ENCODE measurements around the gene ACSS1.
A peak's percentile ranks its signal among the peaks of the same experiment; 100 is the strongest.

The ACSS1 gene

DNA sequence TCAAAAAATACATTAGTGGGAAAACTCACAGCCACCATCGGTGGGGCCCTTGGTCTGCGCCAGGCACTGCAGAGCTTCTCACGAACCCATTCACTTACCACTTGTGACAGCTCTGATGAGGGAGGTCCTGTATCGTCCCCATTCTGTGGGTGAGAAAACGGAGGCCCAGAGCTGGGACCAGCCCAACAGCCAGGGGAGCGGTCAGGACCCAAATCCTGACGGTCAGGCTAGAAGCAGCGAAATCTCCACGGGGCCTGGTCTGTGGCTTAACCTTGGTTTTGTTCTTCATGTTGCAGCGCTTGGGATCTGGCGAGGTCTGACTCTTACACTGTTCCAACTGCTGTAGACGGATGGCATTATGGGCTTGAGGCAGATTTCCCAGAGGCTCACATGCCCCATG, 31.7 kb upstream of the ACSS1 start:
- DNase-seq (ENCODE audit: low spot score): no peak
- TF ChIP-seq, protein P1, sequence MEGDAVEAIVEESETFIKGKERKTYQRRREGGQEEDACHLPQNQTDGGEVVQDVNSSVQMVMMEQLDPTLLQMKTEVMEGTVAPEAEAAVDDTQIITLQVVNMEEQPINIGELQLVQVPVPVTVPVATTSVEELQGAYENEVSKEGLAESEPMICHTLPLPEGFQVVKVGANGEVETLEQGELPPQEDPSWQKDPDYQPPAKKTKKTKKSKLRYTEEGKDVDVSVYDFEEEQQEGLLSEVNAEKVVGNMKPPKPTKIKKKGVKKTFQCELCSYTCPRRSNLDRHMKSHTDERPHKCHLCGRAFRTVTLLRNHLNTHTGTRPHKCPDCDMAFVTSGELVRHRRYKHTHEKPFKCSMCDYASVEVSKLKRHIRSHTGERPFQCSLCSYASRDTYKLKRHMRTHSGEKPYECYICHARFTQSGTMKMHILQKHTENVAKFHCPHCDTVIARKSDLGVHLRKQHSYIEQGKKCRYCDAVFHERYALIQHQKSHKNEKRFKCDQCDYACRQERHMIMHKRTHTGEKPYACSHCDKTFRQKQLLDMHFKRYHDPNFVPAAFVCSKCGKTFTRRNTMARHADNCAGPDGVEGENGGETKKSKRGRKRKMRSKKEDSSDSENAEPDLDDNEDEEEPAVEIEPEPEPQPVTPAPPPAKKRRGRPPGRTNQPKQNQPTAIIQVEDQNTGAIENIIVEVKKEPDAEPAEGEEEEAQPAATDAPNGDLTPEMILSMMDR (IDR thresholded peaks at IDR 0.05; ENCODE audit: extremely low read depth, missing control alignments): no peak

DNA sequence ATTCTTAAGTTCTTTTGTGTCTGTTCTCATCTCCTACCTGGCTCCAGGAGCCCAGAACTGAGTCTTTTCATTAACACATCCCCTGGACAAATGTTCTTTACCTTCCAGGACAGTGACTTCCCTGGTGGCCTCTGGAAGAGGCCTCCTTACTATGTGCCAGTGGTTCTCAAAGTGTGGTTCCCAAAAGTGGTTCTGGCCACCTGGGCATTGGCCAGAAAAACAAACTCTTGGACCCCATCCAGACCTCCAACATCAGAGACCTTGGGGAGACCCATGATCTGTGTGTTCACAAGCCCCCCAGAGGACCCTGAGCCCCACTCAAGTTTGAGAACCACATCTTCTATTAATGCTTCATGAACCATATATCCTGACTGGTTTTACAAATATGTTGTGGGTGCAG, 31.2 kb upstream of the ACSS1 start:
- TF ChIP-seq, protein P1 (IDR thresholded peaks at IDR 0.05; ENCODE audit: extremely low read depth, missing control alignments): no peak
- no peak for DNase-seq (ENCODE audit: low spot score)

DNA sequence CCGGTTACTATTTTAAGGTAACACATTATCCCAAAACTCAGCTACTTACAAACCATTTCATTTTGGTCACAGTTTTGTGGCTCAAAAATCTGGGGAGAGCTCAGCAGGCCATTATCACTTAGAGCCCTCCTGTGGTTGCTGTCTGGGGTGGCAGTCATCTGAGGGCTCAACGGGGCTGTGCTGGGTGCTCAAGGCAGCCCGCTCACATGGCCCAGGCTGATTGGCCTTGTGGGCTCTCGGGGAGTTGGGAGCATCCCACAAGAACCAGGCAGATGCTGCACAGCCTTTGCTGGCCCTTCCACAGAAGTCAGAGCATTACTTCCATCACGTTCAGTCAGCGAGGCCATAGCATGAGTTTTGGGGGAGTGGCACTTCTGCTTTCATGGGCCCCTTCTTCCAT, 30.3 kb upstream of the ACSS1 start:
- TF ChIP-seq, protein P1 (IDR thresholded peaks at IDR 0.05; ENCODE audit: extremely low read depth, missing control alignments): no peak
- DNase-seq (ENCODE audit: low spot score): no peak

DNA sequence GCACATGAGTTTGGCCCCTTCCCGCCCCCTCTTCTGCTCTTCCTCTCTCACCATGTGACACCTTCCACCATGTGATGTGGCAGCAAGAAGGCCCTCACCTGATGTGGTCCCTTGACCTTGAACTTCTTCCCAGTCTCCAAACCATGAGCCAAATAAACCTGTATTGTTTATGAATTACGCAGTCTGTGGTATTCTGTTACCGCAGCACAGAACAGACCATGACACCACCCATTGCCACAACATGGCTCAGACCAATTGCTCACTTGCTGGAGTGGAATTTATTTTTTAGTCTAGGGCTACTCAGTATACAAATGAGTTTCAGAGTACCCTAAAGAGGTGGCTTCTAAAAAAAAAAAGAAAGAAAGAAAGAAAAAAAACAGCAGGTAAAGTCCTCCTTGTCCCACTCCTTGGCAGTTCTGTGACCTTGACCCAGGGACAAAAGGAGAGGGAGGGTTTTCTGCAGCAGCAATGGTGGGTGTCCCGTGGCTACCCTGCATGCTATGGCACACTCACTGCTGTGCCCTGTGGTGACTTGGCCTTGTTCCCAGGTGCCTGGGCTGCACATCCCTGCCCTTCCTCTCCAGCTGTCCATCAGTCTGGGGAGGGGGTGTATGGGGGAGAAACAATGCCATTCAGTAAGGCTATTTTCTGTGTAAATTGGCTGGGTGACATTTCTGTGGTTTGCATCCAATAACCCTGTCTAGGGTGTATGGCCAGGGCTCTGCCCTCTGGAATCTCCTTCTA, 29.4 kb upstream of the ACSS1 start:
- TF ChIP-seq, protein P1 (IDR thresholded peaks at IDR 0.05; ENCODE audit: extremely low read depth, missing control alignments): no peak
- DNase-seq (ENCODE audit: low spot score): peak; percentile 1

DNA sequence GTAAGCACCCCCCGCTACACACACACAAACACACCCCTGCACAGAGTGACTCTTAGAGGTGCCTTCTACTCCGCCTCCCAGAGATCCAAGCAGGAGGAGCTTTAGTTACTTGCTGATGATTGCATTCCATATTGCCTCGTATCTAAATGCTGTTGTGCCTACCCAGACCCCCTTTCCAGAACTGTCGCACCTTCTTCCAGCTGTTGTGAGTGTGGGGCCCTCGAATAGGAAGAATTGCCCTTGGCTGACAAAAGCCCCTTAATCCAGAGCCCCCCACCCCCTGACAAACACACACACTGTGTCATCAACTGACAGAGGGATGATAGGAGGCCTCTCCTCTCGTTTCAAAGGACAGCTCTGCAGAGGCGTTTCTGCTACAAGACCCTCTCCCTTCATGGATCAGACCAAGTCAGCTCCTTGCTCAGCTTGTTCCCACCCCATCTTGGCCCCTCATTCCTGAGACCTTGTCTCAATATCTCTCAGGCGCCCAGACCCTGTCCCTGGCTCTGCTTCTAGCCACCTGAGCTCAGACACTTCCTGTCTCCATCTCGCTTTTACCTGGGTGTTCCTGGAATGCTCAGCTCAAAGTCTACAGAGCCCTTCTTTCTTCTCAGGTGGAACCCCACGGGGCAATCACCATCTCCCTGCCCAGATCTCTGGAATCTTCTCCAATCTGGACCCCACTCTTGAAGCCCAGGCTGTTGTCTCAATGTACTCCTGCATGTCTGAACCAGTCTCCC, 28.0 kb upstream of the ACSS1 start:
- no peak for DNase-seq (ENCODE audit: low spot score)
- TF ChIP-seq, protein P1 (IDR thresholded peaks at IDR 0.05; ENCODE audit: extremely low read depth, missing control alignments): no peak

DNA sequence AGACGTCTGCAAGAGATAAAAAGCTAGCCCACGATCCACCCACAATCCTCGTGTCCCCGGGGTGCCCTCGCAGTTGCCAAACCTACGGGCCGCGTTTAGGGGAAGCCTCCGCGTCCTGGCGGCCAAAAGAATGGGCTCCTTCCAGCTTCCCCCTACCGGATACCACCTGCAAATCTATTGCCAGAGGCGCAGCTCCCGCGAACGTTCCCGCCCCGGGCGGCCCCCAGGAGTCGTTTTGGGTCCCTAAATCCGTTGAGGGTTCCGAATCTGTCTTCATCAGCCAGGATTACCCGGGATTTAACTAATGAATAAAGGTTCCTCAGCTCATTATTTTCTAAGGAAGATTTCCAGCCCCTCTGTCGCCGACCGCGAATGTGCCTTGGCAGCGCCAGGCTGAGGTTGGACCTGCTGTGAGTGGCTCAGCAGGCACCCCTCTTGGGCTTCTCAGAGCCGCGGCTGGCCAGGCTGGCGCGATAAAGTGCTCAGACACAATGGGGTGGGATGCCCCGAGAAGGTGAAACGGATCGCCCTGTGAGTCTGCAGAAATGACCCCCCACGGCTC, 26.8 kb upstream of the ACSS1 start:
- DNase-seq (ENCODE audit: low spot score): no peak
- TF ChIP-seq, protein P1 (IDR thresholded peaks at IDR 0.05; ENCODE audit: extremely low read depth, missing control alignments): no peak

All from GM20000 (cell line).